Skeletal muscle tissue (tissue), 4 donors: ENCODE results near the gene FOXP2. TPM values are rescaled to one million over a fixed set of nuclear protein-coding genes. Genes with fewer than 3 reads are reported as not detected.
"Not testable (repeated sequence)": the region's sequence is repeated elsewhere in the genome, so short reads cannot be mapped to it uniquely, and the experiment has no call there.

Source experiments
- H3K27ac ChIP-seq: one replicate; pipeline ENCODE4 v1.7.0; 2013; ENCODE audit warnings: mild to moderate bottlenecking, low read depth, low read length, inconsistent platforms
- H3K27me3 ChIP-seq, 3 donors: one replicate each; pipeline ENCODE4 v1.7.0; 2013; ENCODE audit warnings: low read length in 3 of 3; ENCODE audit not compliant: control insufficient read depth in 3 of 3, insufficient read depth in 3 of 3
- H3K36me3 ChIP-seq, 3 donors: one replicate each; pipeline ENCODE4 v1.7.0; 2013; ENCODE audit warnings: low read length in 3 of 3; ENCODE audit not compliant: control insufficient read depth in 3 of 3, insufficient read depth in 3 of 3
- H3K4me1 ChIP-seq, 3 donors: one replicate each; pipeline ENCODE4 v1.7.0; 2013; ENCODE audit warnings: low read length in 3 of 3, mild to moderate bottlenecking in 3 of 3; ENCODE audit not compliant: control insufficient read depth in 3 of 3, insufficient read depth in 3 of 3
- H3K4me3 ChIP-seq, 3 donors: one replicate each; pipeline ENCODE4 v1.7.0; 2013; ENCODE audit warnings: low read length in 3 of 3
- H3K9ac ChIP-seq, 3 donors: one replicate each; pipeline ENCODE4 v1.7.0; 2013; ENCODE audit warnings: low read length in 3 of 3, mild to moderate bottlenecking in 3 of 3, moderate library complexity in 2 of 3, low read depth in 1 of 3
- H3K9me3 ChIP-seq, 3 donors: one replicate each; pipeline ENCODE4 v1.7.0; 2013; ENCODE audit warnings: low read length in 3 of 3; ENCODE audit not compliant: control insufficient read depth in 3 of 3
- total RNA-seq: library from RNA; depleted of rRNA; stranded (reverse); fragments of >200 nt; gene quantifications from one replicate; pipeline ENCODE4 v1.2.3, GENCODE V29; 2014
- donor health status: Osteomylitis.

Gene FOXP2
- total RNA-seq, 1 donor from 2014 or later = 10.4 TPM

- Histone ChIP-seq H3K9ac (no peak overlapping the region), H3K27ac (no peak overlapping the region), H3K36me3 (no peaks in the 10 kb centered on the region), H3K27me3 (no peaks in the 10 kb centered on the region), H3K9me3 (no peaks in the 10 kb centered on the region), H3K4me1 (no peaks in the 10 kb centered on the region), H3K4me3 (no peak overlapping the region)
These were observed 152.8 kb downstream of the FOXP2 start for GRCh38 chr7:114567416-114567815.

GRCh38 chr7:114569220-114569619 lies 154.6 kb downstream of the FOXP2 start:
- Histone ChIP-seq H3K4me1 (no peaks in the 10 kb centered on the region), H3K9me3 (no peaks in the 10 kb centered on the region), H3K27me3 (no peaks in the 10 kb centered on the region), H3K27ac (no peak overlapping the region), H3K9ac (no peak overlapping the region), H3K36me3 (no peaks in the 10 kb centered on the region), H3K4me3 (no peak overlapping the region)

GRCh38 chr7:114574384-114574783 lies 159.8 kb downstream of the FOXP2 start:
- Histone ChIP-seq H3K27me3 (no peaks in the 10 kb centered on the region), H3K4me3 (no peak overlapping the region), H3K9ac (no peak overlapping the region)

GRCh38 chr7:114575098-114575497 lies 160.5 kb downstream of the FOXP2 start:
- H3K4me3 ChIP-seq = no peak overlapping the region
- H3K9me3 ChIP-seq = no peaks in the 10 kb centered on the region
- H3K9ac ChIP-seq = no peak overlapping the region
- no peak overlapping the region for H3K27ac ChIP-seq
- H3K4me1 ChIP-seq = no peaks in the 10 kb centered on the region
- no peaks in the 10 kb centered on the region for H3K36me3 ChIP-seq
- no peaks in the 10 kb centered on the region for H3K27me3 ChIP-seq

More at GRCh38 chr7:114574384-114574783, 159.8 kb downstream of the FOXP2 start:
- Histone ChIP-seq H3K4me1 (no peaks in the 10 kb centered on the region), H3K27ac (no peak overlapping the region), H3K9me3 (no peaks in the 10 kb centered on the region), H3K36me3 (no peaks in the 10 kb centered on the region)

- not testable (repeated sequence) for H3K36me3 ChIP-seq, H3K4me1 ChIP-seq, H3K4me3 ChIP-seq, H3K27me3 ChIP-seq, H3K27ac ChIP-seq, H3K9me3 ChIP-seq, H3K9ac ChIP-seq
These were observed 166.3 kb downstream of the FOXP2 start for GRCh38 chr7:114580963-114581362.

- no peak overlapping the region for H3K4me3 ChIP-seq
- no peak overlapping the region for H3K9ac ChIP-seq
- no peak overlapping the region for H3K27ac ChIP-seq
- no peaks in the 10 kb centered on the region for H3K36me3 ChIP-seq
- no peaks in the 10 kb centered on the region for H3K4me1 ChIP-seq
- no peaks in the 10 kb centered on the region for H3K9me3 ChIP-seq
- H3K27me3 ChIP-seq = no peaks in the 10 kb centered on the region
These were observed 173.9 kb downstream of the FOXP2 start for GRCh38 chr7:114588506-114588905.

- Histone ChIP-seq H3K27me3 (no peaks in the 10 kb centered on the region), H3K27ac (no peak overlapping the region), H3K9ac (no peak overlapping the region), H3K4me1 (no peaks in the 10 kb centered on the region), H3K36me3 (no peaks in the 10 kb centered on the region), H3K9me3 (no peaks in the 10 kb centered on the region), H3K4me3 (no peak overlapping the region)
These were observed 174.8 kb downstream of the FOXP2 start for GRCh38 chr7:114589436-114589835.

- Histone ChIP-seq H3K9ac (no peak overlapping the region), H3K27ac (no peak overlapping the region), H3K36me3 (no peaks in the 10 kb centered on the region), H3K4me3 (no peak overlapping the region), H3K4me1 (no peaks in the 10 kb centered on the region), H3K27me3 (no peaks in the 10 kb centered on the region), H3K9me3 (no peaks in the 10 kb centered on the region)
These were observed 175.7 kb downstream of the FOXP2 start for GRCh38 chr7:114590298-114590697.

- Histone ChIP-seq H3K27me3 (no peaks in the 10 kb centered on the region), H3K9ac (no peak overlapping the region), H3K4me1 (no peaks in the 10 kb centered on the region), H3K9me3 (no peaks in the 10 kb centered on the region), H3K36me3 (no peaks in the 10 kb centered on the region), H3K27ac (no peak overlapping the region), H3K4me3 (no peak overlapping the region)
These were observed 184.3 kb downstream of the FOXP2 start for GRCh38 chr7:114598946-114599345.

GRCh38 chr7:114606100-114606499 lies 191.5 kb downstream of the FOXP2 start:
- Histone ChIP-seq H3K27me3 (no peaks in the 10 kb centered on the region), H3K36me3 (no peaks in the 10 kb centered on the region), H3K4me1 (no peaks in the 10 kb centered on the region), H3K27ac (no peak overlapping the region), H3K9me3 (no peaks in the 10 kb centered on the region), H3K9ac (no peak overlapping the region), H3K4me3 (no peak overlapping the region)

GRCh38 chr7:114608822-114609221 lies 194.2 kb downstream of the FOXP2 start:
- H3K4me1 ChIP-seq, H3K36me3 ChIP-seq, H3K9me3 ChIP-seq, H3K9ac ChIP-seq, H3K4me3 ChIP-seq, H3K27ac ChIP-seq, H3K27me3 ChIP-seq: not testable (repeated sequence)
